GM19395 (cell line): ENCODE data around the gene SLC43A1.
A peak's percentile ranks its signal among the peaks of the same experiment; 100 is the strongest.

Experiments
- ATAC-seq: cut with Tn5 transposase; IDR thresholded peaks from one replicate; pipeline ENCODE4 v1.9.1; 2021; ENCODE audit warnings: mild to moderate bottlenecking, moderate library complexity; ENCODE audit not compliant: unreplicated experiment

Gene SLC43A1

DNA sequence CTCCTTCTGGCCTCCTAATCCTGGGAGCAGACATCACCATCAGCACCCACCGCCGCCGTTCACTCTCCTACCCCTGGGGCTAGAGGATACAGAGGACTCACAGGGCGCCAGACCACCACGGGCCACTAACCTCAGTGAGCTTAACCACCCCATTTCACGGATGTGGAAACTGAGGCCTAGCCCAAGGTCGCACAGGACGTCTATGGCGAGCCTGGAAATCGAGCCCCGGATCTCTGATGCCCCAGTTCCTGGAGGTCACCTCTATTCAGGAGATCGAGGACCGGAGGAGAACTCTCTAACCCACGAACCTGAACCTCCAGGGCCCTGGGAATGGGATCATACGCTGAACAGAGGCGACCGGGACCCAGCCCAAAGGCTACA is 14.7 kb upstream of the SLC43A1 start:
- no peak for ATAC-seq

DNA sequence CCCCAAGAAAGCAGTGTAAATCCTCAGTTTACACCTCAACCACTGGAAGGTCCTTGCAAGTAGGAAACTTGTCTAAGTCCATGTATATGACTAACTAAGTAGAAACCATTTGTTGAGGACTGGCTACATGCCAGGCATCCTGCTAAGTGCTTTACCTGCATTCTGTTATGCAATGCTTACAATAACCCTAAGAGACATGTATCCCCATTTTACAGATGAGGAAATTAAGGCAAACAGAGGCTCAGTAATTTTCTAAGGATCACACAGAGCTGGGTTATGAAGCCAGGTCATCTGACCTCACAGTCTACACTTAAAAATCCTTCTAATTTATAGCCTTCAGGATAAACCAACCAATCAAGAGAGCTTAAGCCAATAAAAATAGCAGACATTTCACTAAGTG is 13.5 kb upstream of the SLC43A1 start:
- ATAC-seq, result no peak

DNA sequence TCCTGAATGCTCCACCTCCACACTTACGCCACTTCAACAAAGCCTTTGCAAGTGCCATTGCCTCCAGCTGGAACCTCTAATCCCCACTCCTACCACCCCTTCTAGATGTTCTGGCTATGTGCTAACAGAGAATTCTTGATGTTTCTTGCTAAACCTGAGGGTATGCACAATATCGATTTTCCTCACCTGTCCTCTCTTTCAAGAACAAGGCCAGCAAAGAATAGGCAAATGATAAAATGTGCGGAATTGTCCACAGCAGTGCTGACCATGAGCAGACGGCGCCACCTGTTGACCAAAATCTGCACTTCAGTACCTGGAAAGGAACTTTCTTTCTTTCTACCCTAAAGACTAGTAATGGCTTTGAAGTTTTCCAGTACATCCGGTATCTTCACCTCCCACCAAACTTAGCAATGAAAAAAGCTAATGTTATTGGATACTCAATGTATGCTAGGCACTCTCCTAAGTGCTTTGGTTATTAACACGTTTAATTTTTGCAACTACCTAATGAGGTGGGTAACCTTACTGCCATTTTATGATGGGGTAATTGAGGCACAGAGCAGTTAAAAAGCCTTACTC is 11.6 kb upstream of the SLC43A1 start:
- no peak for ATAC-seq

DNA sequence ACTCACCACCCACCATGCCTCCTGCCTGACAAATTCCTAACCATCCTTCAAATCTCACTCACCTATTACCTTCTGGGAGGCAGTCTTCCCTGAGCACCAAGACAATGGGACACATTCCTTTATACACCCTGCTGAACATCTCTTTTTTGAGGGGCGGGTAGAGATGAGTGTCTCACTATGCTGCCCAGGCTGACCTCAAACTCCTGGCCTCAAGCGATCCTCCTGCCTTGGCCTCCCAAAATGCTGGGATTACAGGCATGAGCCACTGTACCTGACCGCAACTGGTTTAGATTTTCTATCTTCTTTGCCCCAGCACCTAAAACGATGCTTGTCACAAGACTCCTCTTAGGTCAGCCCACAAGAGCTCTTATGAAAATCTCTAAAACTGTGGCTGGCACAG is 7.9 kb upstream of the SLC43A1 start:
- ATAC-seq, result no peak

DNA sequence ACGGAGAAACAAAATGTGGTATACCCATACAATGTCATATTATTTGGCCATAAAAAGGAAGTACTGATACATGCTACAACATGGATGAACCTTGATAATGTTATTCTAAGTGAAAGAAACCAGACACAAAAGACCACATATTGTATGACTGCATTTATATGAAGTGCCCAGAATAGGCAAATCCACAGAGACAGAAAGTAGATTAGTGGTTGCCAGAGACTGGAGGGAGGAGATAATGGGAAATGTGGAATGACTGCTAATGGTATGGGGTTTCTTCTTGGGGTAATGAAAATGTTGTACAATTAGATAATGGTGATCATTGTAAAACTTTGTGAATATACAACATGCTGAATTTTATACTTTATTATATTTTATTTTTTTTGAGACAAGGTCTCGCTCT is 5.6 kb upstream of the SLC43A1 start:
- ATAC-seq, result no peak

DNA sequence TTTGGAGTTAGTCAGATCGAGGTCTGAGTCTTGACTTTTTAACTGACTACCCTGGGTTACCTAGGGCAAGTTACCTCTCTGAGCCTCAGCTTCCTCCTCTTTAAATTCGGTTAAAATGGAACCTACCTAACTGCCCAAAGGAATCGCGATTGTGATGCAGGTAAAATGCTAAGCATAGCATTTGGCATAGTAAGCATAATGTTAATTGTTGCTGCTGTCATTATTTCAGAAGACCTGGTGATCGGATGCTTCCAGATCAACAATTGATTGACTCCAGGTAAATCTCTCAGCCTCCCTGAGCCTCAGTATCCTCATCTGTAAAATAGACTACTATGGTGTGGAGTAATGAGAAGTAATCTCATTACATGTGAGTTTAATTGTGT is 550 bp upstream of the SLC43A1 start:
- no peak for ATAC-seq

DNA sequence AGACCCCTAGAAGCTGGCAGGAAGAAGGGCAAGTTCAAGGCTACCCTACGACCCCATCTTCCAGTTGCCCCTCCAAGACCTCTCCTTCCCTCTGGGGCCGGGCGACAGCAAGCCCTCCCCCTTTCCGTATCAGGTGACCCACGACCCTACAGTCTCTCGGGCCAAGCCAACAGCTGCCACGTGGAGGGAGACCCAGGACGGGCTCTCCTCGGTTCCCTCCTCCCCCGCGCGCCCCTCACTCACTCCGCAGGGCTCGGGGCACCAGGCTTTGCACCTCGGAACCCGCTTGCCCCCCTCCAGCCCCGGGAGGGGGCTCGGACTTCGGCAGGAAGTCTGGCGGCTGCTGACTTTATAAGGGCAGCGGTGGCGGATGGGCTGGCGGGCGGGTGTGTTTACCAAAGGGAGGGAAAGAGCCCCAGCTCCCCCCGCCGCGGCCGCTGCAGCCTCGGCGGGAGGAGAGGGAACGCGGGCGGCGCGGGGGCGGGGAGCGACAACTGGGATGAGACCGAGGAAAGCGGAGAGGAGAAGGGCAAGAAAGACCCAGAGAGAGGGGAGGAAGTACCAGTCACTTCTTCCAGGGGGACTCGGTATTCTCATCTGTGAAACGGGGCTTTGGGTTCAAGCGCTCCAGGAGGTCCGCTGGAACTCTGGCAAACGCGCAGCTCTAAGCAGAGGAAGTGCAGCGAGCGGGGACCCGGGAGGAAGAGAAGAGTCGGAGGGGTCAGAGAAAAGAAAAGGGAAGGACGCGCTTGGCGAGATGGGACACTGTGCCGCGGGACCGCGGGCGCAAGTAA is 767 bp downstream of the SLC43A1 start:
- peak; percentile 47 for ATAC-seq

GRCh38 chr11:57513911-57514537 is 1.5 kb downstream of the SLC43A1 start:
- peak; percentile 36 for ATAC-seq

- ATAC-seq, result no peak
Observed at GRCh38 chr11:57513452-57513795, 2.1 kb downstream of the SLC43A1 start.

GRCh38 chr11:57512646-57513451 is 2.7 kb downstream of the SLC43A1 start:
- no peak for ATAC-seq

DNA sequence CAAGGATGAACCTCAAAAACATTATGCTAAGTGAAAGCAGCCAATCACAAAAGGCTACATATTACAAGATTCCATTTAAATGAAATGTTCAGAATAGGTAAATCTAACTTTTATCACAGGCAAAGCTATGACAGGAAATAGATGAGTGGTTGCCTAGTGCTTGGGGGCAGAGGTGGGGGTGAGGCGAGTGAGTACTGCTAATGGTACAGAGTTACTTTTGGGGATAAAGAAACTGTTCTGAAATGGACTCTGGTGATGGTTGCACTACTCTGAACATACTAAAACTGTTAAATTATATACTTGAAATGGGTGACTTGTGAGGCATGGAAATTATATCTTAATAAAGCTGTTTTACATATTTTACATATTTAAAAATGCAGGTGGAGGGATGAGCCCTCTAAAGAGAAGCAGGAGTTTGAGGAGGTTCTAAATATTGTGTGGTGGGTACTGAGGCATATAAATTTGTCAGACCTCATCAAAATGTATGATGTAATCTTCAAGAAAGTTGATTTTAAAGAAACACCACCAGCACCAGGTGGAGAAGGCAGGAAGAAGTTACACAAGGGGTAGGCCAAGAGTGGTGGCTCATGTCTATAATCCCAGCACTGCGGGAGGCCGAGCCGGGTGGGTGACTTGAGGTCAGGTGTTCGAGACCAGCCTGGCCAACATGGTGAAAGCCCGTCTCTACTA is 3.6 kb downstream of the SLC43A1 start:
- ATAC-seq, result no peak

GRCh38 chr11:57508341-57509170 is 6.9 kb downstream of the SLC43A1 start:
- ATAC-seq, result no peak

DNA sequence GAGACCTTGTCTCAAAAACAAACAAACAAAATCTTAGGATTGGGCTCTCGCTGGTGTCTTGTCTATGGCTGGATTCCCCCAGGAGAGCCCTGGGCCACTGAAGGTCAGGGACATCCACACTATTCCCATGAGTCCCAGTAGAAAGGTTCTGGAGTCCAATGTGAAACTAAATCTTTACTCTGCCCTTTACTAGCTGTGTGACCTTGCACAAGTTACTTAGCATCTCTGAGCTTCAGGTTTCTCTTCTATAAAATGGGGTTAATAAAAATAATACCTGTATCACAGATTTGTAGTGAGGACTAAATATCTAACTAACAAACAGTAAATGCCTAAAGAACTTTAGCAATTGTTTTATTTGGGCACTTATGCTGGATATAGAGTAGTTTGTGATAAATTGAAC is 9.0 kb downstream of the SLC43A1 start:
- no peak for ATAC-seq

GRCh38 chr11:57504511-57504910 is 11.0 kb downstream of the SLC43A1 start:
- no peak for ATAC-seq

DNA sequence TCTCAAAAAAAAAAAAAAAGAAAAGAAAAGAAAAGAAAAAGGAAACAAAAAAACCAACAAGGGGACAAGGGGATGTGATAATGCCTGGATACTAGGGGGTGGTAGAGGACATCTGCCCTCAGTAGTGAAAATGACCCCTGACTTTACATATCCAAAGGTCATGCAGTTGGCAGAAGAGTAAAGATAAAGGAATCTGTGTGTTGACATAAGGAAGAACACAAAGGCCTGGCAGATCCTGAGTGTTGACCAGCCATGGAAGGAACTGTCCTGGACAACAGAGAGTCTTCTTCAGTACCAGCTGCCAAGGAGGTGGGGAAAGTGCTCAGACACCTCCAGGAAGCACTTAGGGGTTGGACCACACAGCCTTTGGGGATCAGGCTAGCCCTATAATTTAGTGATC is 12.6 kb downstream of the SLC43A1 start:
- no peak for ATAC-seq

GRCh38 chr11:57502376-57502775 is 13.1 kb downstream of the SLC43A1 start:
- ATAC-seq, result no peak

DNA sequence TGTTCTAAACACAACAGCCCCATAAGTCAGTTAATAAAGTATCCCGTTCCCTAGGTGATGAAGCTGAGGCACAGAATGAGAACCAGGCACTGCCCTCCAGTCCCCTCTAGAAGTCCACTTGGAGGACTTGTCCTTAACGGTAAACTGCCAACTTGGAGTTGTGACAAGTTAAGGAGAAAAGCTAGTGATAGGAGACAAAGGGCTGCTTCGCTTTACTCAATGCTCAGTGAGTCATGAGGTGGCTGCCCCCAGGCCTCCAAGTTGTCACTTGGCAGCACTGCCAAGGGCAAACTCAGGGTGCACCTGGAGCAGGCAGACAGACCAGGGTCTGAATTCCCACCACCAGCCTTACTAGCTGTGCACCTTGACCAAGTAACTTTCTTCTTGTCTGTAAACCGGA is 13.5 kb downstream of the SLC43A1 start:
- ATAC-seq, result no peak

DNA sequence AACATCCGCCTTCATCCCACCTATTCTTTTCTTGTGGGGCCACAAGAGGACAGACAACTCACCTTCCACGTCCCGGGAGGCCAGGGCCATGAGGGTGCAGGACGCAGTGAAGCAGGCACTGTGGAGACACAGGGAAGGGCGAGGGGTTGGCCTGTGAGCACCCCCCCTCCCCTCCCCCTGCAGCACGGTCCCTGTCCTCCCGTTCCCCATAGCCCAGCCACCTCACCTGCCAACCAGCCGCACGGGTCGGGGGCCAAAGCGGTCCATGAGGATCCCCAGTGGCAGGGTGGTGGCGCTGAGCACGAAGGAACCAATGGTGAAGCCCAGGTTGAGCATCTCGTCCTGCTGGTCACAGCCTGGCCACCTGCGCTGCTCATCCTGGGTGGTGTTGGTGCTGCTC is 14.6 kb downstream of the SLC43A1 start:
- ATAC-seq, result no peak

DNA sequence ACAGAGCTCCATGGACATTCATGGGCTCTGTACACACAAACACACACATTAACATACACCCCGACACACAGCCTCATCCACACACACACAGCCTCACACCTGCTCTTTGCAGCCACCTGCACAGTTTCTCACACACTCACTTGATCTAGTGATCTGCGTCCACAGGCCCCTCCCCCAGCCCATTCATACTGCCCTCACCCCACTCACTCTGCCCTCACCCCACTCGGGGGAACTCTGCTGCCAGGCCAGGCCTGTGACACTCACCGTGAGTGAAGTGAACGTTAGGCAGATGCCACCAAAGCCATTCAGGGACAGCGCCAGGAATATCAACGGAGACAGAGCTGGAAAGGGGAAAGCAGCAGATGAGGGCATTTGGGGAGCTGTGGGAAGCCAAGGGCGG is 15.0 kb downstream of the SLC43A1 start:
- ATAC-seq, result no peak

GRCh38 chr11:57499983-57500461 is 15.5 kb downstream of the SLC43A1 start:
- ATAC-seq, result peak; percentile 13
